Ramos (cell line): Measurements from ENCODE around the gene FYN.

Experiments
- in situ Hi-C: fragments of 300-500 bp; cut with MboI; formaldehyde crosslinking; loops from one replicate; pipeline ENCODE4 v1.14.3; 2022; ENCODE audit warnings: low sequenced_read_pairs; ENCODE audit not compliant: unreplicated experiment

The FYN gene

GRCh38 chr6:111739257-111739696, 134.0 kb downstream of the FYN start:
- in situ Hi-C loops = no loop called here

GRCh38 chr6:111738631-111739030, 134.6 kb downstream of the FYN start:
- in situ Hi-C loops = no loop called here

- in situ Hi-C loops = no loop called here
Observed at GRCh38 chr6:111738156-111738555, 135.1 kb downstream of the FYN start.

- in situ Hi-C loops = no loop called here
Observed at GRCh38 chr6:111737065-111737521, 136.2 kb downstream of the FYN start.

- in situ Hi-C loops = no loop called here
Observed at GRCh38 chr6:111736005-111736608, 137.1 kb downstream of the FYN start.

GRCh38 chr6:111734068-111735061, 138.9 kb downstream of the FYN start:
- in situ Hi-C loops = no loop called here

GRCh38 chr6:111732390-111732789, 140.9 kb downstream of the FYN start:
- in situ Hi-C loops = no loop called here

- in situ Hi-C loops = no loop called here
Observed at GRCh38 chr6:111731456-111732195, 141.6 kb downstream of the FYN start.

GRCh38 chr6:111730864-111731263, 142.4 kb downstream of the FYN start:
- in situ Hi-C loops = no loop called here

- in situ Hi-C loops = no loop called here
Observed at GRCh38 chr6:111727802-111728201, 145.4 kb downstream of the FYN start.

- in situ Hi-C loops = no loop called here
Observed at GRCh38 chr6:111727041-111727440, 146.2 kb downstream of the FYN start.

GRCh38 chr6:111725446-111726112, 147.7 kb downstream of the FYN start:
- in situ Hi-C loops = no loop called here

- in situ Hi-C loops = no loop called here
Observed at GRCh38 chr6:111724505-111724904, 148.7 kb downstream of the FYN start.

GRCh38 chr6:111724039-111724438, 149.2 kb downstream of the FYN start:
- in situ Hi-C loops = no loop called here

- in situ Hi-C loops = no loop called here
Observed at GRCh38 chr6:111723412-111723970, 149.8 kb downstream of the FYN start.

GRCh38 chr6:111722179-111722731, 151.0 kb downstream of the FYN start:
- in situ Hi-C loops = no loop called here

GRCh38 chr6:111721753-111722154, 151.5 kb downstream of the FYN start:
- in situ Hi-C loops = no loop called here

GRCh38 chr6:111720931-111721496, 152.2 kb downstream of the FYN start:
- in situ Hi-C loops = no loop called here

- in situ Hi-C loops = no loop called here
Observed at GRCh38 chr6:111718990-111719389, 154.3 kb downstream of the FYN start.
